ENCODE data around the gene ITGA6. TPM values are rescaled to one million over a fixed set of nuclear protein-coding genes. Genes with fewer than 3 reads are reported as not detected.

ITGA6 gene
- 26.1 and 38.7 TPM in 2 replicates for total RNA-seq (ENCODE audit: low replicate concordance)
- long read RNA-seq, full-length matches to known transcripts, result 1 of 23 reads
- long read RNA-seq, partial matches to known transcripts, result 16 of 23 reads
- long read RNA-seq, other reads (novel, unspliced or antisense), result 6 of 23 reads

GRCh38 chr2:172427256-172427989 lies at the start of gene ITGA6:
TSS of gene ITGA6 (plus strand) at chr2:172427586.
- H3K36me3 Mint-ChIP-seq, result no peaks in the 10 kb centered on the region
- TF ChIP-seq CTCF (conservative IDR thresholded peaks at IDR 0.05), result peak; percentile 50
- H3K9me3 Mint-ChIP-seq, result no peaks in the 10 kb centered on the region
- H3K27ac Mint-ChIP-seq, result peak within 1 kb of the TSS; percentile 79
- peak; percentile 78 for DNase-seq (ENCODE audit: extremely low spot score, unreplicated experiment)
- peaks cover 58% of the 10 kb centered on the region for H3K27me3 Mint-ChIP-seq
- H3K4me1 Mint-ChIP-seq (ENCODE audit: unreplicated experiment), result peaks cover 12% of the 10 kb centered on the region
- H3K4me3 Mint-ChIP-seq, result peak within 1 kb of the TSS; percentile 87

DNA sequence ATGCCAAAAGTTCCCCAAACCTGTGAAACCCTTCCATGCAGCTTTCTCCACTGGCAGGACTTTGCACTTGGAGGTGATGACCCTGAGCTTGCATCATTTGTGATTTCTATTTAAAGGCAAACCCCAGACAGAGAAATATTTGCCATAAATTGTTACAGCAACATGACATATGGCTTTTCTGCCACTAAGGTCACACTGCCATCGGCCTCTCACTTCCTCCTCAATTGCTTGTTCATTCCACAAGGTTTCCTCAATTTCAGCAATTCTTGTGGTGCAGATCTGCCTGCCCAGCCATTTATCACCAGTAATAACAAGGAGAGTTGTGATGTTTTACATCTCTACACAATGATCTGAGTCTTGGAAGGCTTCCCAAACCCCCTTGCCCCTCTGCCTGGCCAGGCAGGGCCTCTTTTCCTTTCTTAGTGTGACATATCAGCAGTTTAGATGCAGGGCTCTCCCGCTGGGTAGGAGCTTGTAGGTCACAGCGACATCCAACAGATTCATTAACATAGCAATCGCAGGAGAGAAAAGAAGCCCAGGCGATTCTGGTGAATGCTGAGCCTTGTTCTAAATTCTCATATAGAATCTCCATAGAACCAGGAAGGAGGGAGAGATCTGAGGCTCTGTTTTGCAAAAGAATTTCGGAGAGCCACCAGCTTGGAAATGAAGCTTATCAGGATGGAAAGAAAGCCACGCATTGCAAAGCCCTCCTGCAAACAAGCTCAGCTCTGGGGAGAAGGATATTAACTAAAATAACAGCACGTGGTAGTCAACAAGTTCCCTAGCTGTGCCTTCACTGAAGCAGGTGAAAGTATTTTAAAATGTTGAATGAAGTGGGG lies 46.7 kb upstream of the ITGA6 start:
- Mint-ChIP-seq H3K36me3 (no peaks in the 10 kb centered on the region), H3K27ac (peak overlapping the region; percentile 61), H3K27me3 (peaks cover 9% of the 10 kb centered on the region), H3K9me3 (peaks cover 3% of the 10 kb centered on the region), H3K4me1 (ENCODE audit: unreplicated experiment) (peaks cover 17% of the 10 kb centered on the region), H3K4me3 (peak overlapping the region; percentile 49)
- no peak for TF ChIP-seq CTCF (conservative IDR thresholded peaks at IDR 0.05)
- no peak for DNase-seq (ENCODE audit: extremely low spot score, unreplicated experiment)

DNA sequence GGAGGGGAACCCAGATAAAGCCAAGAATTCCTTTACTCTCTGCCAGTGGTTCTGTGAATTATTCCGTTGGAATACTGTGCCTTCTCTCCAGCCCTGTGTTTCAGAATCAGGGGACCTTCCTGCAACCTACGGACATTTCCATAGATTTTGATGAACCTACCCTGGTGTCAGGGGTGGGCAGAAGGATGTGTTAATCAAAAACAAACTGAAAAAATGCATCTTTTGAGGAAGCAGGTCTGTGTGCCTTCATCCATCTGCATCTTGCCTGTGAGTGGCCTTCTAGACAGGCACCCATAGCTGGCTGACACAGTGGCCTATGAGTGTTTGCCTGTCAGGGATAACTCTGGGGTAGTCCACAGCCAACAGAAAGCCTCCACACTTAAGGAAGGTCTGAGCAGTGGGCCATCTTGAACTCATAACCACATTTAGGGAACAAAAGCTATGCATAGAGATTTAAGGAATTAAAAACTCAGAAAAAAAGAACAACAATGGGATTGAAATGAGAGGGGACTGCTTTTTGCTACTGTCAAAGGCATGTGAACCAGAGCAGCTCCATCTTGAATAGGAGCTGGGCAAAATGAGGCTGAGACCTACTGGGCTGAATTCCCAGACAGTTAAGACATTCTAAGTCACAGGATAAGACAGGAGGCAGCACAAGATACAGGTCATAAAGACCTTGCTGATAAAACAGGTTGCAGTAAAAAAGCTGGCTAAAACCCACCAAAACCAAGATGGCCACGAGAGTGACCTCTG lies 45.9 kb upstream of the ITGA6 start:
- Mint-ChIP-seq H3K4me1 (ENCODE audit: unreplicated experiment) (peaks cover 17% of the 10 kb centered on the region), H3K27ac (no peak overlapping the region), H3K9me3 (peaks cover 3% of the 10 kb centered on the region), H3K36me3 (no peaks in the 10 kb centered on the region), H3K4me3 (no peak overlapping the region), H3K27me3 (peaks cover 9% of the 10 kb centered on the region)
- no peak for TF ChIP-seq CTCF (conservative IDR thresholded peaks at IDR 0.05)
- DNase-seq (ENCODE audit: extremely low spot score, unreplicated experiment), result no peak

DNA sequence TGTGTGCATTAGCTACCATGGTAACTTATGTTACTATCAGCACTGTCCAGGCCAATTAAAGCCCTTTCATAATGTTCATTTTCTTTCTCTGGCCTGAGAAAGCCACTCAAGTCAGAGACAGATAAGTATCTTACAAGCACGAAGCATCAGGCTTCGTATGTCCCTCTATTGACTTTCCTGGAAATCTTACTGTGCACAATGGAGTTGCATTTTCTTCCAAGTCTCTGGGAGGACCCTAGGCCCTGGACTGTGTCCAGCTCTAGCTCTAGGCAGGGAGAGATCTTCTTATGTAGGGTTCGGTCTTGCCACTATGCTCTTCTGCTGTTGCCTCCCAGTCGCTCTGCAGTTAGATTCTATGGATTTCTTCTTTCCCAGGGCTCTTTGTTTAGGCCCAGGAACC lies 40.0 kb upstream of the ITGA6 start:
- DNase-seq (ENCODE audit: extremely low spot score, unreplicated experiment), result no peak
- H3K27ac Mint-ChIP-seq, result no peak overlapping the region
- no peaks in the 10 kb centered on the region for H3K9me3 Mint-ChIP-seq
- H3K36me3 Mint-ChIP-seq, result no peaks in the 10 kb centered on the region
- H3K4me3 Mint-ChIP-seq, result no peak overlapping the region
- TF ChIP-seq CTCF (conservative IDR thresholded peaks at IDR 0.05), result no peak
- peaks cover 3% of the 10 kb centered on the region for H3K4me1 Mint-ChIP-seq (ENCODE audit: unreplicated experiment)
- peaks cover 3% of the 10 kb centered on the region for H3K27me3 Mint-ChIP-seq

DNA sequence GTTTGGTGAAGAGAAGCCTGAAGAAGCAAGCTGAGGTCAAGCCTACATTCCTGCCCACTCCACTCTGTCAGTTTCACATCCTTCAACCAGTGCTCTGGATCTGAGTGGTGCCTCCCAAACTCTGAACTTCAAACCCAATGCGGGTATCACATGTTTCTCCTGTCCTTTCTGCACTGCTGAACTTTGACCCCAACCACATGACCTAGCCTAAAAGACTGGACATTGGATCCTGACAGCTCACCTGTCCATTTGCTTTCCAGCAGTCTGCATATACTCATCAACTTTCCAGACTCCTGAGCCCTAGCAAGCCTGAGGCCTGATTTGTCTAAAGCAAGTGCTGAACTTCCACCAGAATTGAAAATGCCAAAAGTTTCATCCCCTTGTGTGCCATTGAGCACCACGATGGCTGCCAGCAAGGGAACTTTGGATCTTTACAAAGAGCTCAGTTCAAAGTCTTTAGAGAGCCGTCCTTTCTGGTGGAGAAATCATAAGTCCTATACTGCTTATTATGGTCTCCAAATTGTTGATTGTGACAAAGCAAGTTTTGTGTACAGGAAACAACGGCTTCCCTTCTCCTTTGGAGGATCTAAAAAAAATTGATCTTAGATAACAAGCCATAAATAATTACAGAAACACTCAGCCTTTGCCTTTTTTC lies 37.6 kb upstream of the ITGA6 start:
- TF ChIP-seq CTCF (conservative IDR thresholded peaks at IDR 0.05), result no peak
- no peaks in the 10 kb centered on the region for H3K27me3 Mint-ChIP-seq
- H3K4me3 Mint-ChIP-seq, result no peak overlapping the region
- H3K36me3 Mint-ChIP-seq, result no peaks in the 10 kb centered on the region
- no peak overlapping the region for H3K27ac Mint-ChIP-seq
- H3K4me1 Mint-ChIP-seq (ENCODE audit: unreplicated experiment), result peaks cover 3% of the 10 kb centered on the region
- DNase-seq (ENCODE audit: extremely low spot score, unreplicated experiment), result no peak
- no peaks in the 10 kb centered on the region for H3K9me3 Mint-ChIP-seq
